PC-3 (cell line): ENCODE data around the gene SRGAP1. TPM values are rescaled to one million over a fixed set of nuclear protein-coding genes. Genes with fewer than 3 reads are reported as not detected.

Source experiments
- ATAC-seq: fragments of 200-7000 bp; cut with Tn5 transposase; 2 replicates; pipeline ENCODE4 v1.9.1; 2020; ENCODE audit warnings: mild to moderate bottlenecking, moderate library complexity
- BruUV-seq: library from RNA; stranded (reverse); fragments of 400-500 nt; replicated peaks from 2 replicates; lab custom pipeline; 2021; lab: Mats Ljungman, UMichigan
- CTCF ChIA-PET: fragments of 300-600 bp; sonication (Branson Sonifier 250); formaldehyde crosslinking; loops from one replicate; lab custom pipeline; 2022; ENCODE audit warnings: antibody characterized with exemption; lab: Charles Lee
- POLR2A ChIA-PET: fragments of 300-600 bp; sonication (Branson Sonifier 250); formaldehyde crosslinking; loops from one replicate; lab custom pipeline; 2022; ENCODE audit warnings: antibody characterized with exemption; ENCODE audit not compliant: unreplicated experiment; lab: Charles Lee
- DNase-seq: peaks from one replicate; pipeline ENCODE4 v3.0.0-alpha.2; 2015
- H2AFZ ChIP-seq: fragments of 300-600 bp; sonication (generic); 2 replicates; pipeline ENCODE4 v1.6.0; 2016; ENCODE audit warnings: antibody characterized with exemption, low read length
- H3F3A ChIP-seq: fragments of 300-600 bp; sonication (generic); one replicate; pipeline ENCODE4 v1.6.0; 2017; ENCODE audit warnings: antibody characterized with exemption, low read length, control low read depth, mild to moderate bottlenecking; ENCODE audit not compliant: unreplicated experiment
- H3K27ac ChIP-seq: fragments of 300-600 bp; sonication (generic); 2 replicates; pipeline ENCODE4 v1.5.1; 2016; ENCODE audit warnings: mild to moderate bottlenecking, low read length
- H3K27me3 ChIP-seq: fragments of 300-600 bp; sonication (generic); 2 replicates; pipeline ENCODE4 v1.6.1; 2016; ENCODE audit warnings: low read length, mixed read lengths
- H3K36me3 ChIP-seq: fragments of 300-600 bp; sonication (generic); 2 replicates; pipeline ENCODE4 v1.6.1; 2016; ENCODE audit warnings: low read depth, mixed run types, low read length, mixed read lengths
- H3K4me1 ChIP-seq: fragments of 300-600 bp; sonication (generic); 2 replicates; pipeline ENCODE4 v1.5.1; 2016; ENCODE audit warnings: low read length; ENCODE audit not compliant: insufficient read depth
- H3K4me2 ChIP-seq: fragments of 300-600 bp; sonication (generic); 2 replicates; pipeline ENCODE4 v1.6.0; 2016; ENCODE audit warnings: low read length
- H3K4me3 ChIP-seq: fragments of 300-600 bp; sonication (generic); 2 replicates; pipeline ENCODE4 v1.5.1; 2016; ENCODE audit warnings: mild to moderate bottlenecking, low read length, mixed read lengths
- H3K79me2 ChIP-seq: fragments of 300-600 bp; sonication (generic); 2 replicates; pipeline ENCODE4 v1.6.1; 2017; ENCODE audit warnings: low read length, mixed read lengths
- H3K9ac ChIP-seq: fragments of 300-600 bp; sonication (generic); 2 replicates; pipeline ENCODE4 v1.6.0; 2016; ENCODE audit warnings: mild to moderate bottlenecking, low read length
- H3K9me2 ChIP-seq: fragments of 300-600 bp; sonication (generic); replicated peaks from 2 replicates; pipeline ENCODE4 v1.6.1; 2016; ENCODE audit warnings: mixed run types, low read length, mixed read lengths
- H3K9me3 ChIP-seq: fragments of 300-600 bp; sonication (generic); 2 replicates; pipeline ENCODE4 v1.6.1; 2016; ENCODE audit warnings: low read length, mixed read lengths
- H4K20me1 ChIP-seq: fragments of 300-600 bp; sonication (generic); 2 replicates; pipeline ENCODE4 v1.6.1; 2016; ENCODE audit warnings: low read length, mixed read lengths
- CTCF ChIP-seq: fragments of 300-600 bp; sonication (generic); conservative IDR thresholded peaks from 2 replicates; pipeline ENCODE4 v1.5.1; 2017; ENCODE audit warnings: antibody characterized with exemption, low read depth, mild to moderate bottlenecking, low read length
- EZH2 ChIP-seq: fragments of 300-600 bp; sonication (generic); IDR thresholded peaks from one replicate; pipeline ENCODE4 v1.6.1; 2017; ENCODE audit warnings: antibody characterized with exemption, mild to moderate bottlenecking, low read length; ENCODE audit not compliant: unreplicated experiment
- EZH2phosphoT487 ChIP-seq: fragments of 300-600 bp; sonication (generic); IDR thresholded peaks from 2 replicates; pipeline ENCODE4 v1.6.1; 2018; ENCODE audit warnings: mild to moderate bottlenecking, antibody characterized with exemption, low read length, borderline replicate concordance
- intact Hi-C: fragments of 100-400 bp; cut with micrococcal nuclease; formaldehyde crosslinking; loops from 2 replicates; pipeline ENCODE4 v1.9.0; 2023
- total RNA-seq: library from RNA; depleted of rRNA; stranded (reverse); fragments of >200 nt; gene quantifications from 2 replicates; pipeline ENCODE4 v1.2.3, GENCODE V29; 2014

SRGAP1 gene
- total RNA-seq, 1 experiment from 2014 or later = 11.0 TPM

- Histone ChIP-seq H2AFZ (no peak overlapping the region), H3K27me3 (no peaks in the 10 kb centered on the region), H3K4me1 (no peaks in the 10 kb centered on the region), H3K4me3 (no peak overlapping the region), H3K36me3 (no peaks in the 10 kb centered on the region), H3K9me3 (no peaks in the 10 kb centered on the region), H4K20me1 (no peaks in the 10 kb centered on the region), H3K4me2 (no peak overlapping the region), H3K27ac (no peak overlapping the region), H3K9me2 (no peaks in the 10 kb centered on the region), H3F3A (no peaks in the 10 kb centered on the region), H3K9ac (no peak overlapping the region), H3K79me2 (no peaks in the 10 kb centered on the region)
- ATAC-seq = no peak
- ChIA-PET CTCF (no interaction called here), POLR2A (no interaction called here)
- BruUV-seq = no TSS peak
- no peak for DNase-seq
- TF ChIP-seq EZH2phosphoT487 = no peak
- no peak for TF ChIP-seq EZH2
- no peak for TF ChIP-seq CTCF
- intact Hi-C loops = no loop called here
Measured at GRCh38 chr12:63836046-63836445, 8.5 kb upstream of the SRGAP1 start.

GRCh38 chr12:63836936-63837335 lies 7.6 kb upstream of the SRGAP1 start:
- no peaks in the 10 kb centered on the region for H3K4me1 ChIP-seq
- no peaks in the 10 kb centered on the region for H3K9me2 ChIP-seq
- CTCF ChIA-PET = no interaction called here
- no peaks in the 10 kb centered on the region for H4K20me1 ChIP-seq
- H3K36me3 ChIP-seq = no peaks in the 10 kb centered on the region
- H3F3A ChIP-seq = no peaks in the 10 kb centered on the region
- no peaks in the 10 kb centered on the region for H3K9me3 ChIP-seq
- BruUV-seq = no TSS peak
- ATAC-seq = no peak
- no peak overlapping the region for H3K4me3 ChIP-seq
- no peak for TF ChIP-seq EZH2
- no peak for TF ChIP-seq CTCF
- no peak for TF ChIP-seq EZH2phosphoT487
- POLR2A ChIA-PET = no interaction called here
- no peak overlapping the region for H3K4me2 ChIP-seq
- H3K79me2 ChIP-seq = no peaks in the 10 kb centered on the region
- intact Hi-C loops = no loop called here
- no peak overlapping the region for H3K27ac ChIP-seq
- H2AFZ ChIP-seq = no peak overlapping the region
- no peak for DNase-seq
- no peaks in the 10 kb centered on the region for H3K27me3 ChIP-seq
- no peak overlapping the region for H3K9ac ChIP-seq

GRCh38 chr12:63838411-63838810 lies 6.1 kb upstream of the SRGAP1 start:
- BruUV-seq = no TSS peak

More at GRCh38 chr12:63838411-63838810, 6.1 kb upstream of the SRGAP1 start:
- no peak overlapping the region for H3K4me2 ChIP-seq
- H3K27me3 ChIP-seq = no peaks in the 10 kb centered on the region
- H3K9me3 ChIP-seq = no peaks in the 10 kb centered on the region
- H3K4me1 ChIP-seq = no peaks in the 10 kb centered on the region
- CTCF ChIA-PET = no interaction called here
- no peak for ATAC-seq
- H3K79me2 ChIP-seq = no peaks in the 10 kb centered on the region
- no peak for DNase-seq
- H3K9ac ChIP-seq = no peak overlapping the region
- no peak overlapping the region for H3K4me3 ChIP-seq
- H3F3A ChIP-seq = no peaks in the 10 kb centered on the region
- intact Hi-C loops = no loop called here
- H3K36me3 ChIP-seq = no peaks in the 10 kb centered on the region
- no peak for TF ChIP-seq EZH2phosphoT487
- no peak for TF ChIP-seq CTCF
- TF ChIP-seq EZH2 = no peak
- H4K20me1 ChIP-seq = no peaks in the 10 kb centered on the region
- no peak overlapping the region for H3K27ac ChIP-seq
- no peak overlapping the region for H2AFZ ChIP-seq
- no peaks in the 10 kb centered on the region for H3K9me2 ChIP-seq
- POLR2A ChIA-PET = no interaction called here
